Ishikawa (cell line): Measurements from ENCODE around the gene TXLNA.

ENCODE experiments used
- CEBPB ChIP-seq: IDR thresholded peaks from 2 replicates; pipeline ENCODE4 v1.6.1; 2012
- EP300 ChIP-seq: IDR thresholded peaks from 2 replicates; pipeline ENCODE4 v1.6.1; 2012; ENCODE audit warnings: borderline replicate concordance
- MAX ChIP-seq: IDR thresholded peaks from 2 replicates; pipeline ENCODE4 v1.6.1; 2012
- RAD21 ChIP-seq: IDR thresholded peaks from 2 replicates; pipeline ENCODE4 v1.6.1; 2012; ENCODE audit warnings: low read depth
- REST ChIP-seq: IDR thresholded peaks from 2 replicates; pipeline ENCODE4 v1.6.1; 2012; ENCODE audit warnings: low read depth, mild to moderate bottlenecking
- TAF1 ChIP-seq: IDR thresholded peaks from 2 replicates; pipeline ENCODE4 v1.6.1; 2012; ENCODE audit warnings: low read depth, mild to moderate bottlenecking
- TEAD4 ChIP-seq: IDR thresholded peaks from 2 replicates; pipeline ENCODE4 v1.6.1; 2012
- YY1 ChIP-seq: IDR thresholded peaks from 2 replicates; pipeline ENCODE4 v1.6.1; 2012; ENCODE audit warnings: low read depth

GRCh38 chr1:32150847-32151246, 28.6 kb upstream of the TXLNA start:
- no peak for TF ChIP-seq EP300
- no peak for TF ChIP-seq RAD21
- TF ChIP-seq TAF1 = no peak
- TF ChIP-seq MAX = no peak
- TF ChIP-seq TEAD4 = no peak
- TF ChIP-seq REST = no peak
- no peak for TF ChIP-seq YY1
- no peak for TF ChIP-seq CEBPB
